IMR-90 (cell line): ENCODE data around the gene PNCK. TPM values are rescaled to one million over a fixed set of nuclear protein-coding genes. Genes with fewer than 3 reads are reported as not detected.

ENCODE experiments used
- ATAC-seq: fragments of 200-7000 bp; cut with Tn5 transposase; 2 replicates; pipeline ENCODE4 v1.9.1; 2020; ENCODE audit warnings: low read depth, mild to moderate bottlenecking, moderate library complexity
- BruUV-seq: library from RNA; stranded (reverse); fragments of 400-500 nt; replicated peaks from 2 replicates; lab custom pipeline; 2021; lab: Mats Ljungman, UMichigan
- CTCF ChIA-PET: fragments of 300-600 bp; formaldehyde crosslinking; extraction: SDS; loops from one replicate; lab custom pipeline; 2021; ENCODE audit warnings: antibody characterized with exemption; lab: Yijun Ruan, JAX
- POLR2A ChIA-PET: fragments of 300-600 bp; sonication (Branson Sonifier 250); formaldehyde crosslinking; loops from one replicate; lab custom pipeline; 2022; ENCODE audit warnings: antibody characterized with exemption; ENCODE audit not compliant: unreplicated experiment; lab: Charles Lee
- DNase-seq: peaks from one replicate; pipeline ENCODE4 v3.0.0; 2013
- H2AFZ ChIP-seq: replicated peaks from 2 replicates; pipeline ENCODE3; 2013; ENCODE audit warnings: low read length, mild to moderate bottlenecking; ENCODE audit not compliant: poor library complexity
- H2AK5ac ChIP-seq: 2 replicates; pipeline ENCODE4 v1.6.1; 2013; ENCODE audit warnings: low read depth, low read length, inconsistent platforms
- H2AK9ac ChIP-seq: replicated peaks from 2 replicates; pipeline ENCODE3; 2013; ENCODE audit warnings: mild to moderate bottlenecking, low read depth, low read length, moderate library complexity; ENCODE audit not compliant: poor library complexity
- H2BK120ac ChIP-seq: 2 replicates; pipeline ENCODE4 v1.6.1; 2013; ENCODE audit warnings: low read depth, low read length, inconsistent platforms
- H2BK15ac ChIP-seq: 3 replicates; pipeline ENCODE4 v1.6.1; 2013; ENCODE audit warnings: low read depth, low read length, inconsistent platforms
- H2BK20ac ChIP-seq: 2 replicates; pipeline ENCODE4 v1.6.1; 2013; ENCODE audit warnings: low read depth, mild to moderate bottlenecking, inconsistent platforms, low read length, moderate library complexity
- H2BK5ac ChIP-seq: 2 replicates; pipeline ENCODE4 v1.6.1; 2013; ENCODE audit warnings: mild to moderate bottlenecking, low read depth, low read length, inconsistent platforms; ENCODE audit not compliant: poor library complexity, severe bottlenecking
- H3K14ac ChIP-seq: replicated peaks from 2 replicates; pipeline ENCODE4 v1.6.1; 2013; ENCODE audit warnings: low read depth, low read length, inconsistent platforms
- H3K18ac ChIP-seq: 2 replicates; pipeline ENCODE4 v1.6.1; 2013; ENCODE audit warnings: low read depth, low read length, control low read depth
- H3K23ac ChIP-seq: 2 replicates; pipeline ENCODE4 v1.6.1; 2013; ENCODE audit warnings: low read depth, low read length, inconsistent platforms
- H3K27ac ChIP-seq: 2 replicates; pipeline ENCODE4 v1.5.1; 2013; ENCODE audit warnings: mild to moderate bottlenecking, control low read depth, low read length; ENCODE audit not compliant: insufficient read depth
- H3K27me3 ChIP-seq: 2 replicates; pipeline ENCODE4 v1.6.1; 2013; ENCODE audit warnings: low read length; ENCODE audit not compliant: control insufficient read depth, insufficient read depth
- H3K36me3 ChIP-seq: 2 replicates; pipeline ENCODE4 v1.6.1; 2013; ENCODE audit warnings: low read length, mixed read lengths; ENCODE audit not compliant: control insufficient read depth, insufficient read depth
- H3K4ac ChIP-seq: 2 replicates; pipeline ENCODE4 v1.6.1; 2013; ENCODE audit warnings: low read depth, low read length, inconsistent platforms
- H3K4me1 ChIP-seq: 2 replicates; pipeline ENCODE4 v1.6.1; 2013; ENCODE audit warnings: low read length, mixed read lengths; ENCODE audit not compliant: control insufficient read depth, insufficient read depth
- H3K4me2 ChIP-seq: 2 replicates; pipeline ENCODE4 v1.6.1; 2013; ENCODE audit warnings: low read depth, mild to moderate bottlenecking, control low read depth, low read length, moderate library complexity
- H3K4me3 ChIP-seq: 2 replicates; pipeline ENCODE4 v1.5.1; 2013; ENCODE audit warnings: low read depth, mild to moderate bottlenecking, control low read depth, low read length, moderate library complexity; ENCODE audit not compliant: insufficient read depth
- H3K56ac ChIP-seq: 2 replicates; pipeline ENCODE4 v1.6.1; 2013; ENCODE audit warnings: low read length, inconsistent platforms; ENCODE audit not compliant: insufficient read depth; ENCODE audit errors: extremely low read depth
- H3K79me1 ChIP-seq, 2 experiments: 2 replicates each; pipeline ENCODE4 v1.6.1; 2013; ENCODE audit warnings: low read length in 2 of 2, inconsistent platforms in 1 of 2, low read depth in 1 of 2
- H3K9ac ChIP-seq: 2 replicates; pipeline ENCODE4 v1.6.1; 2013; ENCODE audit warnings: low read depth, low read length, control low read depth
- H3K9me1 ChIP-seq: 2 replicates; pipeline ENCODE4 v1.6.1; 2013; ENCODE audit warnings: low read length, inconsistent platforms; ENCODE audit not compliant: insufficient read depth
- H3K9me3 ChIP-seq: 2 replicates; pipeline ENCODE4 v1.6.1; 2013; ENCODE audit warnings: low read length; ENCODE audit not compliant: control insufficient read depth, insufficient read depth
- H4K20me1 ChIP-seq: 2 replicates; pipeline ENCODE4 v1.6.1; 2013; ENCODE audit warnings: low read length, inconsistent platforms; ENCODE audit not compliant: insufficient read depth
- H4K5ac ChIP-seq: 2 replicates; pipeline ENCODE4 v1.6.1; 2013; ENCODE audit warnings: mild to moderate bottlenecking, low read depth, low read length, control low read depth
- H4K8ac ChIP-seq, 2 experiments: 2 replicates each; pipeline ENCODE4 v1.6.1; 2013; ENCODE audit warnings: low read depth in 2 of 2, low read length in 2 of 2, control low read depth in 1 of 2, inconsistent platforms in 1 of 2
- H4K91ac ChIP-seq: 2 replicates; pipeline ENCODE4 v1.6.1; 2013; ENCODE audit warnings: low read depth, low read length, inconsistent platforms; ENCODE audit not compliant: insufficient read depth
- CEBPB ChIP-seq: IDR thresholded peaks from 2 replicates; pipeline ENCODE4 v1.6.1; 2012; ENCODE audit warnings: low read depth, low read length, improper control_type of control experiment
- FOS ChIP-seq: fragments of 150-350 bp; IDR thresholded peaks from 2 replicates; pipeline ENCODE4 v1.6.1; 2016; ENCODE audit warnings: low read depth, low read length
- MAFK ChIP-seq: IDR thresholded peaks from 2 replicates; pipeline ENCODE4 v1.6.1; 2012; ENCODE audit warnings: low read depth, low read length, improper control_type of control experiment
- MAZ ChIP-seq: IDR thresholded peaks from 2 replicates; pipeline ENCODE4 v1.6.1; 2012; ENCODE audit warnings: low read depth, mild to moderate bottlenecking, low read length, improper control_type of control experiment, moderate library complexity, borderline replicate concordance
- NFE2L2 ChIP-seq: fragments of 150-350 bp; IDR thresholded peaks from 2 replicates; pipeline ENCODE4 v1.6.1; 2016; ENCODE audit warnings: low read depth, mild to moderate bottlenecking, low read length
- RAD21 ChIP-seq: IDR thresholded peaks from 2 replicates; pipeline ENCODE4 v1.6.1; 2012; ENCODE audit warnings: low read length, improper control_type of control experiment
- RFX5 ChIP-seq: IDR thresholded peaks from 2 replicates; pipeline ENCODE4 v1.8.0; 2012; ENCODE audit warnings: low read depth, mild to moderate bottlenecking, low read length, moderate library complexity
- WGBS, 2 experiments: methylation state at CpG; one replicate each; pipeline versions ENCODE4 v1.1.5 to v1.1.7; 2013; ENCODE audit warnings: missing lambda C conversion rate in 2 of 2; ENCODE audit not compliant: insufficient read length in 1 of 2; ENCODE audit errors: extremely low coverage in 2 of 2; 5-methylcytosine and 5-hydroxymethylcytosine counted together
- dilution Hi-C: fragments of 300-500 bp; cut with HindIII; formaldehyde crosslinking; loops from one replicate; pipeline ENCODE4 v1.14.3; 2018; ENCODE audit warnings: low sequenced_read_pairs; ENCODE audit not compliant: unreplicated experiment
- in situ Hi-C: fragments of 300-500 bp; cut with MboI; formaldehyde crosslinking; loops from 3 replicates; pipeline ENCODE4 v1.14.3; 2019; ENCODE audit warnings: low sequenced_read_pairs, inconsistent platforms, mixed read lengths
- intact Hi-C: fragments of 100-400 bp; cut with micrococcal nuclease; formaldehyde crosslinking; loops from 2 replicates; pipeline ENCODE4 v1.10.0; 2022
- polyA plus RNA-seq, 3 experiments: library from polyadenylated mRNA; depleted of rRNA; stranded (reverse); fragments of >200 nt; gene quantifications; 2 replicates each; pipeline ENCODE4 v1.2.3, GENCODE V29; 2012; ENCODE audit warnings: low replicate concordance in 1 of 3
- total RNA-seq: library from RNA; depleted of rRNA; stranded (reverse); fragments of >200 nt; gene quantifications from 2 replicates; pipeline ENCODE4 v1.2.3, GENCODE V29; 2012
- TF ChIP-seq, protein P1 (sequence below): fragments of 150-350 bp; IDR thresholded peaks from 2 replicates; pipeline ENCODE4 v1.6.1; 2017; ENCODE audit warnings: mild to moderate bottlenecking, antibody characterized with exemption, low read length, low read depth
- TF ChIP-seq, protein P2 (sequence below): conservative IDR thresholded peaks from 2 replicates; pipeline ENCODE4 v1.5.1; 2012; ENCODE audit warnings: mild to moderate bottlenecking, low read depth, low read length, improper control_type of control experiment
- TF ChIP-seq, protein P3 (sequence below): fragments of 150-350 bp; IDR thresholded peaks from 2 replicates; pipeline ENCODE4 v1.6.1; 2016; ENCODE audit warnings: low read depth, mild to moderate bottlenecking, low read length, moderate library complexity, borderline replicate concordance

Gene PNCK
- total and polyA plus RNA-seq, 2 of the 4 experiments (the other 2 are of a cell fraction), result 0.18 to 0.22 TPM

DNA sequence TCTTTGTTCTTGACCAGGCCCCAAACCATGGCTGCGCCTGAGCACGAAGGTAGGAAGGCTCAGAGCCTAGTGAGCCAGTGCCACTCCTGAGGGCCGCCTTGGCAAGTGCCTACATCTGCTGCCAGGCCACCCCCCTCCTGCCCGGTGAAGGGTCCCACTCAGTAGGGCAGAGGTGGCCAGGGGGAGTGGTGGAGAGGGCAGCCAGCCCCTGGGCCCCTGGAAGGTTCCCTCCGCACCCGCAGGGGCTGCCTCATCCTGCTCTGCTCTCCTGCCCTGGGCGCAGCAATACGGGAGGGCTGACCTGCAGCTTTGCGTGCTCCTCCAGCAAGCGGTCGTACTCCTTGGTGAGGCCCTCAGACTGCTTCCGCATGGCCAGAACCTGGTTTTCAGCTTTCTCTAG lies 28.1 kb upstream of the PNCK start:
- dilution Hi-C loops (no loop called here), intact Hi-C loops (no loop called here), in situ Hi-C loops (no loop called here)
- ChIA-PET POLR2A (no interaction called here), CTCF (no interaction called here)
- H3K4me3 ChIP-seq, result no peak overlapping the region
- H3K4me1 ChIP-seq, result peaks cover 2% of the 10 kb centered on the region; the same call in 1 of the 2 replicates
- H2AK5ac ChIP-seq, result no peak overlapping the region
- no TSS peak for BruUV-seq
- H3K27me3 ChIP-seq, result no peaks in the 10 kb centered on the region
- TF ChIP-seq CEBPB (no peak), MAZ (no peak), RAD21 (no peak), RFX5 (no peak), FOS (no peak), NFE2L2 (no peak), MAFK (no peak)
- TF ChIP-seq, protein P1, sequence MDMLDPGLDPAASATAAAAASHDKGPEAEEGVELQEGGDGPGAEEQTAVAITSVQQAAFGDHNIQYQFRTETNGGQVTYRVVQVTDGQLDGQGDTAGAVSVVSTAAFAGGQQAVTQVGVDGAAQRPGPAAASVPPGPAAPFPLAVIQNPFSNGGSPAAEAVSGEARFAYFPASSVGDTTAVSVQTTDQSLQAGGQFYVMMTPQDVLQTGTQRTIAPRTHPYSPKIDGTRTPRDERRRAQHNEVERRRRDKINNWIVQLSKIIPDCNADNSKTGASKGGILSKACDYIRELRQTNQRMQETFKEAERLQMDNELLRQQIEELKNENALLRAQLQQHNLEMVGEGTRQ, result no peak
- TF ChIP-seq, protein P2, sequence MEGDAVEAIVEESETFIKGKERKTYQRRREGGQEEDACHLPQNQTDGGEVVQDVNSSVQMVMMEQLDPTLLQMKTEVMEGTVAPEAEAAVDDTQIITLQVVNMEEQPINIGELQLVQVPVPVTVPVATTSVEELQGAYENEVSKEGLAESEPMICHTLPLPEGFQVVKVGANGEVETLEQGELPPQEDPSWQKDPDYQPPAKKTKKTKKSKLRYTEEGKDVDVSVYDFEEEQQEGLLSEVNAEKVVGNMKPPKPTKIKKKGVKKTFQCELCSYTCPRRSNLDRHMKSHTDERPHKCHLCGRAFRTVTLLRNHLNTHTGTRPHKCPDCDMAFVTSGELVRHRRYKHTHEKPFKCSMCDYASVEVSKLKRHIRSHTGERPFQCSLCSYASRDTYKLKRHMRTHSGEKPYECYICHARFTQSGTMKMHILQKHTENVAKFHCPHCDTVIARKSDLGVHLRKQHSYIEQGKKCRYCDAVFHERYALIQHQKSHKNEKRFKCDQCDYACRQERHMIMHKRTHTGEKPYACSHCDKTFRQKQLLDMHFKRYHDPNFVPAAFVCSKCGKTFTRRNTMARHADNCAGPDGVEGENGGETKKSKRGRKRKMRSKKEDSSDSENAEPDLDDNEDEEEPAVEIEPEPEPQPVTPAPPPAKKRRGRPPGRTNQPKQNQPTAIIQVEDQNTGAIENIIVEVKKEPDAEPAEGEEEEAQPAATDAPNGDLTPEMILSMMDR, result no peak
- TF ChIP-seq, protein P3, sequence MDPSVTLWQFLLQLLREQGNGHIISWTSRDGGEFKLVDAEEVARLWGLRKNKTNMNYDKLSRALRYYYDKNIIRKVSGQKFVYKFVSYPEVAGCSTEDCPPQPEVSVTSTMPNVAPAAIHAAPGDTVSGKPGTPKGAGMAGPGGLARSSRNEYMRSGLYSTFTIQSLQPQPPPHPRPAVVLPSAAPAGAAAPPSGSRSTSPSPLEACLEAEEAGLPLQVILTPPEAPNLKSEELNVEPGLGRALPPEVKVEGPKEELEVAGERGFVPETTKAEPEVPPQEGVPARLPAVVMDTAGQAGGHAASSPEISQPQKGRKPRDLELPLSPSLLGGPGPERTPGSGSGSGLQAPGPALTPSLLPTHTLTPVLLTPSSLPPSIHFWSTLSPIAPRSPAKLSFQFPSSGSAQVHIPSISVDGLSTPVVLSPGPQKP, result no peak
- H2BK5ac ChIP-seq, result no peak overlapping the region
- WGBS, 2 experiments, result 87% methylated on average over 3 of the region's 12 CpGs; no CpG with 5 or more reads in 1 of the 2 experiments
- no peak overlapping the region for H2BK15ac ChIP-seq
- H3K9me1 ChIP-seq, result no peaks in the 10 kb centered on the region
- H3K4ac ChIP-seq, result no peak overlapping the region
- H2AFZ ChIP-seq, result no peak overlapping the region
- H2AK9ac ChIP-seq, result no peak overlapping the region
- no peak overlapping the region for H3K4me2 ChIP-seq
- no peaks in the 10 kb centered on the region for H3K9me3 ChIP-seq
- H3K18ac ChIP-seq, result no peak overlapping the region
- no peak overlapping the region for H3K9ac ChIP-seq
- no peak overlapping the region for H2BK120ac ChIP-seq
- H2BK20ac ChIP-seq, result no peak overlapping the region
- H4K5ac ChIP-seq, result no peak overlapping the region
- H4K91ac ChIP-seq, result no peak overlapping the region
- no peak overlapping the region for H4K8ac ChIP-seq
- DNase-seq, result no peak
- H3K36me3 ChIP-seq, result peaks cover 17% of the 10 kb centered on the region
- H3K56ac ChIP-seq, result no peak overlapping the region
- no peaks in the 10 kb centered on the region for H3K79me1 ChIP-seq
- no peak overlapping the region for H3K27ac ChIP-seq
- no peaks in the 10 kb centered on the region for H4K20me1 ChIP-seq
- H3K14ac ChIP-seq, result no peak overlapping the region
- ATAC-seq, result no peak
- H3K23ac ChIP-seq, result no peak overlapping the region
